HEK293 (cell line): ENCODE measurements around the gene CCIN.

Experiments used
- CTCF ChIA-PET: fragments of 350-600 bp; formaldehyde crosslinking; extraction: SDS; loops from one replicate; lab custom pipeline; 2021; ENCODE audit warnings: antibody characterized with exemption; lab: Yijun Ruan, JAX
- POLR2A ChIA-PET: fragments of 300-600 bp; formaldehyde crosslinking; extraction: SDS; loops from one replicate; lab custom pipeline; 2020; ENCODE audit warnings: antibody characterized with exemption, inconsistent platforms; lab: Yijun Ruan, JAX
- H3K27ac ChIP-seq: fragments of 200-500 bp; sonication (Bioruptor generic); 2 replicates; pipeline ENCODE4 v1.5.1; 2014; ENCODE audit warnings: low read depth, low read length, control low read depth, inconsistent platforms; ENCODE audit errors: extremely low read depth
- H3K36me3 ChIP-seq, 2 experiments: fragments of 200-500 bp in 1 of 2; sonication (Bioruptor generic) in 1 of 2; 1 replicate in 1 of 2; 2 replicates in 1 of 2; pipeline ENCODE4 v1.5.1; 2014 to 2017; ENCODE audit warnings: inconsistent platforms in 2 of 2, low read length in 2 of 2; ENCODE audit not compliant: control insufficient read depth in 2 of 2, insufficient read depth in 1 of 2
- H3K4me1 ChIP-seq: fragments of 200-500 bp; sonication (Bioruptor generic); 2 replicates; pipeline ENCODE4 v1.5.1; 2014; ENCODE audit warnings: mild to moderate bottlenecking, low read length, inconsistent platforms; ENCODE audit not compliant: control insufficient read depth, insufficient read depth
- H3K4me3 ChIP-seq: 2 replicates; pipeline ENCODE4 v1.5.1; 2011; ENCODE audit warnings: low read depth, mild to moderate bottlenecking, control low read depth, low read length, moderate library complexity
- H3K9me3 ChIP-seq: fragments of 200-500 bp; sonication (Bioruptor generic); 2 replicates; pipeline ENCODE4 v1.5.1; 2014; ENCODE audit warnings: low read depth, low read length, inconsistent platforms; ENCODE audit not compliant: control insufficient read depth, insufficient read depth
- KLF8 ChIP-seq: fragments of 450-650 bp; formaldehyde crosslinking; IDR thresholded peaks from 2 replicates; pipeline ENCODE4 v1.5.1; 2016; ENCODE audit warnings: missing biosample characterization, missing genetic modification characterization
- SCRT1 ChIP-seq: fragments of 450-650 bp; formaldehyde crosslinking; IDR thresholded peaks from 2 replicates; pipeline ENCODE4 v1.5.1; 2016; ENCODE audit warnings: missing biosample characterization, missing genetic modification characterization, borderline replicate concordance
- ZBTB1 ChIP-seq: fragments of 450-650 bp; formaldehyde crosslinking; IDR thresholded peaks from 2 replicates; pipeline ENCODE4 v1.5.1; 2016; ENCODE audit warnings: missing biosample characterization, missing genetic modification characterization
- ZFP69B ChIP-seq: fragments of 450-650 bp; formaldehyde crosslinking; IDR thresholded peaks from 2 replicates; pipeline ENCODE4 v1.5.1; 2016; ENCODE audit warnings: missing biosample characterization, missing genetic modification characterization
- ZIC2 ChIP-seq: fragments of 450-650 bp; formaldehyde crosslinking; IDR thresholded peaks from 2 replicates; pipeline ENCODE4 v1.5.1; 2016; ENCODE audit warnings: missing biosample characterization, missing genetic modification characterization
- ZNF19 ChIP-seq: fragments of 450-650 bp; formaldehyde crosslinking; IDR thresholded peaks from 2 replicates; pipeline ENCODE4; 2016; ENCODE audit warnings: missing biosample characterization, missing genetic modification characterization, low read depth
- ZNF202 ChIP-seq: fragments of 450-650 bp; formaldehyde crosslinking; IDR thresholded peaks from 2 replicates; pipeline ENCODE4 v1.5.1; 2016; ENCODE audit warnings: missing biosample characterization, missing genetic modification characterization, borderline replicate concordance
- ZNF354C ChIP-seq: fragments of 450-650 bp; formaldehyde crosslinking; IDR thresholded peaks from 2 replicates; pipeline ENCODE4 v1.5.1; 2016; ENCODE audit warnings: missing biosample characterization, missing genetic modification characterization, low read depth, borderline replicate concordance
- ZNF391 ChIP-seq: fragments of 450-650 bp; formaldehyde crosslinking; IDR thresholded peaks from 2 replicates; pipeline ENCODE4 v1.5.1; 2016; ENCODE audit warnings: low read depth, missing biosample characterization, missing genetic modification characterization, borderline replicate concordance
- ZNF571 ChIP-seq: fragments of 450-650 bp; formaldehyde crosslinking; IDR thresholded peaks from 2 replicates; pipeline ENCODE4 v1.5.0; 2017; ENCODE audit warnings: missing biosample characterization, missing genetic modification characterization
- ZNF585B ChIP-seq: fragments of 450-650 bp; formaldehyde crosslinking; IDR thresholded peaks from 2 replicates; pipeline ENCODE4 v1.5.1; 2016; ENCODE audit warnings: missing biosample characterization, missing genetic modification characterization
- ZNF596 ChIP-seq: fragments of 450-650 bp; IDR thresholded peaks from 2 replicates; pipeline ENCODE4 v1.5.0; 2018; ENCODE audit warnings: missing biosample characterization, mild to moderate bottlenecking, missing genetic modification characterization, moderate library complexity
- ZNF623 ChIP-seq: fragments of 450-650 bp; formaldehyde crosslinking; IDR thresholded peaks from 2 replicates; pipeline ENCODE4 v1.5.1; 2016; ENCODE audit warnings: missing biosample characterization, missing genetic modification characterization
- ZNF777 ChIP-seq: fragments of 450-650 bp; formaldehyde crosslinking; IDR thresholded peaks from 2 replicates; pipeline ENCODE4 v1.5.1; 2017; ENCODE audit warnings: missing biosample characterization, missing genetic modification characterization, borderline replicate concordance
- ZNF843 ChIP-seq: fragments of 450-650 bp; formaldehyde crosslinking; IDR thresholded peaks from 2 replicates; pipeline ENCODE4 v1.5.1; 2016; ENCODE audit warnings: missing biosample characterization, missing genetic modification characterization
- TF ChIP-seq, protein P1 (sequence below): sonication (generic); formaldehyde crosslinking; IDR thresholded peaks from 2 replicates; pipeline ENCODE4 v1.8.1; 2022; ENCODE audit warnings: mild to moderate bottlenecking, moderate library complexity, missing genetic modification reagents
- TF ChIP-seq, protein P2 (sequence below): fragments of 450-650 bp; formaldehyde crosslinking; IDR thresholded peaks from 2 replicates; pipeline ENCODE4 v1.5.1; 2016; ENCODE audit warnings: missing biosample characterization, missing genetic modification characterization
- TF ChIP-seq, protein P3 (sequence below): fragments of 450-650 bp; formaldehyde crosslinking; IDR thresholded peaks from 2 replicates; pipeline ENCODE4 v1.5.1; 2016; ENCODE audit warnings: missing biosample characterization, missing genetic modification characterization, borderline replicate concordance
- TF ChIP-seq, protein P4 (sequence below): fragments of 450-650 bp; formaldehyde crosslinking; IDR thresholded peaks from 2 replicates; pipeline ENCODE4 v1.5.1; 2016; ENCODE audit warnings: missing biosample characterization, missing genetic modification characterization, borderline replicate concordance
- TF ChIP-seq, protein P5 (sequence below): fragments of 450-650 bp; formaldehyde crosslinking; IDR thresholded peaks from 2 replicates; pipeline ENCODE4 v1.5.1; 2016; ENCODE audit warnings: missing biosample characterization, missing genetic modification characterization

CCIN gene

DNA sequence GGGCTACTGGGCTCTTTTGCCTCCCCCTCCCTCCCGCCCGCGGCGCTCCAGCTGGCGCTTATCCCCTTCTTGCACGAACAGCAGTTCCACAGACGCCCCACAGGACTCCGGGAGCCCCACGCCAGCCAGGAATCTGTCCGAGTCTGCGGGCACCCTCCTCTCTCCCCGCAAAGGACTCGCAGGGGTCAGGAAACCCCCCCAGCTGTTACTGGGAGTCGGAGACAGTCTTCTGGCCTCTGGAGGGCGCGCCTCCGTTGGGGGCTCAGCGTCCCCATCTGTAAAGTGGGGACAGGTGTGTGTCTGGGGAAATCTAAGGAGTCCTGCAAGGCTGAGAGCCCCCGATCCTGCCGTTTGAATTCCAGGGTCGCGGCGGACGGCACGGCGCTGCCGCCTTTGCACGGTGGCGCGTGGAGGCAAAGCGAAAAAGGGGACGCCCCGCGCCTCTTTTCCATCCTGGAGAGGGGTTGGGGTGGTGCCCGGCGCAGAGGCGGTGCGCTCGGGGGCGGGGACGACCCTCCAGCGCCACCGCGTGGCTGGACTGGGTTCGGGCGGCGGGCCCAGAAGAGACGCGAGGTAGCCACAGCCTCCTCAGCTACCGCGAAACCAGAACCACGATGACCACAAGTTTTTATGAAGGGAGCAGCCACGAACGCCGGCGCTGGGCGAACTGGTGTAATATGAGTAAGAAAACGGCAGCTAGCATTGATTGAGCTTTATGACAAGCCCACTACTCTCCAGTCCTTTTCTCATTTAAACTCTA, 2.8 kb upstream of the CCIN start:
- CTCF ChIA-PET, result interaction anchor here (0.6 to 8.2 kb wide), 33 partner anchors 10 to 1245 kb away, joined by 3 to 172 read pairs (median 5); partner anchors contain the start of genes CLTA and GLIPR2
- Histone ChIP-seq H3K27ac (no peak overlapping the region), H3K9me3 (no peaks in the 10 kb centered on the region), H3K4me1 (peaks cover 4% of the 10 kb centered on the region; the same call in 1 of the 2 replicates), H3K36me3 (no peaks in the 10 kb centered on the region), H3K4me3 (peak overlapping the region; percentile 21; the same call in 1 of the 2 replicates)
- POLR2A ChIA-PET, result interaction anchor here (0.7 to 1.6 kb wide), 7 partner anchors 23 to 756 kb away, joined by 3 to 7 read pairs (median 3); partner anchors contain the start of genes CLTA and GLIPR2
- TF ChIP-seq ZNF391 (tag by site-specific recombination) (no peak), ZNF19 (no peak), ZNF585B (tag by site-specific recombination) (no peak), ZNF623 (tag by site-specific recombination) (no peak), ZNF843 (tag by site-specific recombination) (no peak), ZNF596 (no peak), ZIC2 (tag by site-specific recombination) (no peak), ZNF571 (tag by site-specific recombination) (no peak), ZNF354C (tag by site-specific recombination) (no peak), ZBTB1 (tag by site-specific recombination) (no peak), ZFP69B (tag by site-specific recombination) (0 out of 2 replicates have a peak, but pooled peaks have one; percentile 64), ZNF777 (no peak), ZNF202 (tag by site-specific recombination) (no peak), KLF8 (peak; percentile 34; the same call in 1 of the 2 replicates), SCRT1 (tag by site-specific recombination) (no peak)
- TF ChIP-seq, protein P1, sequence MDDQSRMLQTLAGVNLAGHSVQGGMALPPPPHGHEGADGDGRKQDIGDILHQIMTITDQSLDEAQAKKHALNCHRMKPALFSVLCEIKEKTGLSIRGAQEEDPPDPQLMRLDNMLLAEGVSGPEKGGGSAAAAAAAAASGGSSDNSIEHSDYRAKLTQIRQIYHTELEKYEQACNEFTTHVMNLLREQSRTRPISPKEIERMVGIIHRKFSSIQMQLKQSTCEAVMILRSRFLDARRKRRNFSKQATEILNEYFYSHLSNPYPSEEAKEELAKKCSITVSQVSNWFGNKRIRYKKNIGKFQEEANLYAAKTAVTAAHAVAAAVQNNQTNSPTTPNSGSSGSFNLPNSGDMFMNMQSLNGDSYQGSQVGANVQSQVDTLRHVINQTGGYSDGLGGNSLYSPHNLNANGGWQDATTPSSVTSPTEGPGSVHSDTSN (CRISPR knock-in tag), result no peak
- TF ChIP-seq, protein P2, sequence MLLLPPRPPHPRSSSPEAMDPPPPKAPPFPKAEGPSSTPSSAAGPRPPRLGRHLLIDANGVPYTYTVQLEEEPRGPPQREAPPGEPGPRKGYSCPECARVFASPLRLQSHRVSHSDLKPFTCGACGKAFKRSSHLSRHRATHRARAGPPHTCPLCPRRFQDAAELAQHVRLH (tag by site-specific recombination), result no peak
- TF ChIP-seq, protein P3, sequence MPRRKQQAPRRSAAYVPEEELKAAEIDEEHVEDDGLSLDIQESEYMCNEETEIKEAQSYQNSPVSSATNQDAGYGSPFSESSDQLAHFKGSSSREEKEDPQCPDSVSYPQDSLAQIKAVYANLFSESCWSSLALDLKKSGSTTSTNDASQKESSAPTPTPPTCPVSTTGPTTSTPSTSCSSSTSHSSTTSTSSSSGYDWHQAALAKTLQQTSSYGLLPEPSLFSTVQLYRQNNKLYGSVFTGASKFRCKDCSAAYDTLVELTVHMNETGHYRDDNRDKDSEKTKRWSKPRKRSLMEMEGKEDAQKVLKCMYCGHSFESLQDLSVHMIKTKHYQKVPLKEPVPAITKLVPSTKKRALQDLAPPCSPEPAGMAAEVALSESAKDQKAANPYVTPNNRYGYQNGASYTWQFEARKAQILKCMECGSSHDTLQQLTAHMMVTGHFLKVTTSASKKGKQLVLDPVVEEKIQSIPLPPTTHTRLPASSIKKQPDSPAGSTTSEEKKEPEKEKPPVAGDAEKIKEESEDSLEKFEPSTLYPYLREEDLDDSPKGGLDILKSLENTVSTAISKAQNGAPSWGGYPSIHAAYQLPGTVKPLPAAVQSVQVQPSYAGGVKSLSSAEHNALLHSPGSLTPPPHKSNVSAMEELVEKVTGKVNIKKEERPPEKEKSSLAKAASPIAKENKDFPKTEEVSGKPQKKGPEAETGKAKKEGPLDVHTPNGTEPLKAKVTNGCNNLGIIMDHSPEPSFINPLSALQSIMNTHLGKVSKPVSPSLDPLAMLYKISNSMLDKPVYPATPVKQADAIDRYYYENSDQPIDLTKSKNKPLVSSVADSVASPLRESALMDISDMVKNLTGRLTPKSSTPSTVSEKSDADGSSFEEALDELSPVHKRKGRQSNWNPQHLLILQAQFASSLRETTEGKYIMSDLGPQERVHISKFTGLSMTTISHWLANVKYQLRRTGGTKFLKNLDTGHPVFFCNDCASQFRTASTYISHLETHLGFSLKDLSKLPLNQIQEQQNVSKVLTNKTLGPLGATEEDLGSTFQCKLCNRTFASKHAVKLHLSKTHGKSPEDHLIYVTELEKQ, result no peak
- TF ChIP-seq, protein P4, sequence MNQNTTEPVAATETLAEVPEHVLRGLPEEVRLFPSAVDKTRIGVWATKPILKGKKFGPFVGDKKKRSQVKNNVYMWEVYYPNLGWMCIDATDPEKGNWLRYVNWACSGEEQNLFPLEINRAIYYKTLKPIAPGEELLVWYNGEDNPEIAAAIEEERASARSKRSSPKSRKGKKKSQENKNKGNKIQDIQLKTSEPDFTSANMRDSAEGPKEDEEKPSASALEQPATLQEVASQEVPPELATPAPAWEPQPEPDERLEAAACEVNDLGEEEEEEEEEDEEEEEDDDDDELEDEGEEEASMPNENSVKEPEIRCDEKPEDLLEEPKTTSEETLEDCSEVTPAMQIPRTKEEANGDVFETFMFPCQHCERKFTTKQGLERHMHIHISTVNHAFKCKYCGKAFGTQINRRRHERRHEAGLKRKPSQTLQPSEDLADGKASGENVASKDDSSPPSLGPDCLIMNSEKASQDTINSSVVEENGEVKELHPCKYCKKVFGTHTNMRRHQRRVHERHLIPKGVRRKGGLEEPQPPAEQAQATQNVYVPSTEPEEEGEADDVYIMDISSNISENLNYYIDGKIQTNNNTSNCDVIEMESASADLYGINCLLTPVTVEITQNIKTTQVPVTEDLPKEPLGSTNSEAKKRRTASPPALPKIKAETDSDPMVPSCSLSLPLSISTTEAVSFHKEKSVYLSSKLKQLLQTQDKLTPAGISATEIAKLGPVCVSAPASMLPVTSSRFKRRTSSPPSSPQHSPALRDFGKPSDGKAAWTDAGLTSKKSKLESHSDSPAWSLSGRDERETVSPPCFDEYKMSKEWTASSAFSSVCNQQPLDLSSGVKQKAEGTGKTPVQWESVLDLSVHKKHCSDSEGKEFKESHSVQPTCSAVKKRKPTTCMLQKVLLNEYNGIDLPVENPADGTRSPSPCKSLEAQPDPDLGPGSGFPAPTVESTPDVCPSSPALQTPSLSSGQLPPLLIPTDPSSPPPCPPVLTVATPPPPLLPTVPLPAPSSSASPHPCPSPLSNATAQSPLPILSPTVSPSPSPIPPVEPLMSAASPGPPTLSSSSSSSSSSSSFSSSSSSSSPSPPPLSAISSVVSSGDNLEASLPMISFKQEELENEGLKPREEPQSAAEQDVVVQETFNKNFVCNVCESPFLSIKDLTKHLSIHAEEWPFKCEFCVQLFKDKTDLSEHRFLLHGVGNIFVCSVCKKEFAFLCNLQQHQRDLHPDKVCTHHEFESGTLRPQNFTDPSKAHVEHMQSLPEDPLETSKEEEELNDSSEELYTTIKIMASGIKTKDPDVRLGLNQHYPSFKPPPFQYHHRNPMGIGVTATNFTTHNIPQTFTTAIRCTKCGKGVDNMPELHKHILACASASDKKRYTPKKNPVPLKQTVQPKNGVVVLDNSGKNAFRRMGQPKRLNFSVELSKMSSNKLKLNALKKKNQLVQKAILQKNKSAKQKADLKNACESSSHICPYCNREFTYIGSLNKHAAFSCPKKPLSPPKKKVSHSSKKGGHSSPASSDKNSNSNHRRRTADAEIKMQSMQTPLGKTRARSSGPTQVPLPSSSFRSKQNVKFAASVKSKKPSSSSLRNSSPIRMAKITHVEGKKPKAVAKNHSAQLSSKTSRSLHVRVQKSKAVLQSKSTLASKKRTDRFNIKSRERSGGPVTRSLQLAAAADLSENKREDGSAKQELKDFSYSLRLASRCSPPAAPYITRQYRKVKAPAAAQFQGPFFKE (tag by site-specific recombination), result no peak
- TF ChIP-seq, protein P5, sequence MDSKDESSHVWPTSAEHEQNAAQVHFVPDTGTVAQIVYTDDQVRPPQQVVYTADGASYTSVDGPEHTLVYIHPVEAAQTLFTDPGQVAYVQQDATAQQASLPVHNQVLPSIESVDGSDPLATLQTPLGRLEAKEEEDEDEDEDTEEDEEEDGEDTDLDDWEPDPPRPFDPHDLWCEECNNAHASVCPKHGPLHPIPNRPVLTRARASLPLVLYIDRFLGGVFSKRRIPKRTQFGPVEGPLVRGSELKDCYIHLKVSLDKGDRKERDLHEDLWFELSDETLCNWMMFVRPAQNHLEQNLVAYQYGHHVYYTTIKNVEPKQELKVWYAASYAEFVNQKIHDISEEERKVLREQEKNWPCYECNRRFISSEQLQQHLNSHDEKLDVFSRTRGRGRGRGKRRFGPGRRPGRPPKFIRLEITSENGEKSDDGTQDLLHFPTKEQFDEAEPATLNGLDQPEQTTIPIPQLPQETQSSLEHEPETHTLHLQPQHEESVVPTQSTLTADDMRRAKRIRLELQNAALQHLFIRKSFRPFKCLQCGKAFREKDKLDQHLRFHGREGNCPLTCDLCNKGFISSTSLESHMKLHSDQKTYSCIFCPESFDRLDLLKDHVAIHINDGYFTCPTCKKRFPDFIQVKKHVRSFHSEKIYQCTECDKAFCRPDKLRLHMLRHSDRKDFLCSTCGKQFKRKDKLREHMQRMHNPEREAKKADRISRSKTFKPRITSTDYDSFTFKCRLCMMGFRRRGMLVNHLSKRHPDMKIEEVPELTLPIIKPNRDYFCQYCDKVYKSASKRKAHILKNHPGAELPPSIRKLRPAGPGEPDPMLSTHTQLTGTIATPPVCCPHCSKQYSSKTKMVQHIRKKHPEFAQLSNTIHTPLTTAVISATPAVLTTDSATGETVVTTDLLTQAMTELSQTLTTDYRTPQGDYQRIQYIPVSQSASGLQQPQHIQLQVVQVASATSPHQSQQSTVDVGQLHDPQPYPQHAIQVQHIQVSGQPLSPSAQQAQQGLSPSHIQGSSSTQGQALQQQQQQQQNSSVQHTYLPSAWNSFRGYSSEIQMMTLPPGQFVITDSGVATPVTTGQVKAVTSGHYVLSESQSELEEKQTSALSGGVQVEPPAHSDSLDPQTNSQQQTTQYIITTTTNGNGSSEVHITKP (tag by site-specific recombination), result no peak
